ENCODE measurements around the gene PRRT1B.
A peak's percentile ranks its signal among the peaks of the same experiment; 100 is the strongest.

The PRRT1B gene

DNA sequence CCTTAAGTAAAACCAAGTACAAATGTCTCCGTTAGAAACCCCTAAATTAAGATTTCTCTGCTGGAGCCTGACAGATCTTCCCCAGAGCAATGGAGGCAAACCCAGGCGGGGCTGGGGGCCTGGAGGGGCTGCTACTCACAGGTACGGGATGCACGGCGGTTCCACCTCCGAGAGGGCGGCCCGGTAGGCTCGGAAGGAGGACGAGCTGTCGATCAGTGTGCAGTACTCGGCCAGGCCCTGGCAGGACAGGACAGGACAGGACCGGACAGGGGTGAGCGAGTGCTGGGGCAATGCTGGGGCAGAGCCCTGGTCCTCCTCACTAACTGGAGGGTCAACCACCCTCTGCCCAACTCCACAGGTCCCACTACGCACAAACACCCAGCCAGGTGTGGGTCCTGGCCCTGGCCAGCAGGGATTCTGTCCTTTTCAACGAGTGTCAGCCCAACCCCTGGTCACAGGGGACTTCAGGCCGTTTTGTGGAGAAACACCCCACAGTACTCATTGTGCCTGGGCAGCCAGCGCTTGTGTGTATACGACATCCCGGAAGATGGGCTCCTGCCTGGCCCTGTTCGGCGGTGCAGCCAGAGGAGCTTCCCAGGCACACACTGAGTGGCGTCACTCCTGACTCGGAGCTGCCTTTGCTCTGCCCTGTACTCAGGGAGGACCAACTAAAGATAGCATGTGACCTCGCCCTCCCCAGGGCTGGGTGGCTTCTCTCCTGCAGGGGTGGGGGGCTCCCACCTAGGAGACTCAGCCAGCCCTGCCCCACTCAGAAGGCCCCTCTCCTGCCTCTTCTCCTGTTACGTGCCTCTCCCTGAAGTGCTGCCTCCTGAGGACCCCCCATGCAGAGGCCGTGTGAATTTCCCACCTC lies 37.4 kb downstream of the PRRT1B start:
- DNase-seq = no peak

DNA sequence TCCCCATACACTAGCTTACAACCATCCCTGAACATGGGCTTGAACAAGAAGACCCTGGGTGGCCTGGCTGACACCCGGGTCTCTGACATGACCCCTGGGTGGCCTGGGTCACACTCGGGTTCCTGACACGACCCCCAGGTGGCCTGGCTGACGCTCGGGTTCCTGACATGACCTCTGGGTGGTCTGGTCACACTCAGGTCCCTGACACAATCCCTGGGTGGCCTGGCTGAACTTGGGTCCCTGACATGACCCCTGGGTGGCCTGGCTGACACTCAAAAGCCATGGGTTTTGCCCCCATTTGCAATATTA lies 38.0 kb downstream of the PRRT1B start:
- no peak for DNase-seq

GRCh38 chr9:131583836-131584555 lies 38.7 kb downstream of the PRRT1B start:
- no peak for DNase-seq

DNA sequence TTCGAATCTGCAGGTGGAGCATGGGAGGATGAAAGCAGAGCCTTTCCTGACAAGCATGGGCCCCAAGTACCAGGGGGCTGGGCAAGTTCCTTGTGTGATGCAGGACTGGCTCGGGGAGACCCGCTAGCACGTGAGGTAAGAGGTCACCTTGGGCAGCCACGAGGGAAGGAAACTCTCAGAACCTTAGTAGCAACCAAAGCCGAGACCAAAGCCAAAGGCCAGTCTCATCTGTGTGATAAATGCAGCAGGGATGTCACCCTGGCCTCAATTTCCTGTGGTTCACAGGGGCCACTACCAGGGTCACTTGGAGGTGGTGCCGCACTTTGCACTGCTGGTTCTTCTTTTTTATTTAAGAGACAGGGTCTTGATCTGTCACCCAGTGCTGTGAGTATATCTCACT lies 39.5 kb downstream of the PRRT1B start:
- no peak for DNase-seq

DNA sequence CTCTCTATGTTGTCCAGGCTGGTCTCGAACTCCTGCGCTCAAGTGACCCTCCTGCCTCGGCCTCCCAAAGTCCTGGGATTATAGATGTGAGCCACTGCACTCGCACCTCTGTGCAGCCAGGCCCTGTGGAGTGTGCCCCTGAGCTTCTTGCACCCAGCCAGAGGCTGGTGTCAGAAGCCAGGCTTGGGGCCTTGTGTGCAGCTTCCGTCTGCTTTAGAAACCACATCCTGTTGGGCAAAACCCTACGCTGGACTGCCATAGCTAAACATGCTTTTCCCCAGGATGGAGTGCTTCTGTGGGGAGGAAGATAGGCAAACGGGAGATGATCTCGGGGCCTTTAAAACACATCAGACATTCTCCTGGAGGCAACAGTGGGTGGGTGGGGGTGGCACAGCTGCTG lies 40.1 kb downstream of the PRRT1B start:
- no peak for DNase-seq

DNA sequence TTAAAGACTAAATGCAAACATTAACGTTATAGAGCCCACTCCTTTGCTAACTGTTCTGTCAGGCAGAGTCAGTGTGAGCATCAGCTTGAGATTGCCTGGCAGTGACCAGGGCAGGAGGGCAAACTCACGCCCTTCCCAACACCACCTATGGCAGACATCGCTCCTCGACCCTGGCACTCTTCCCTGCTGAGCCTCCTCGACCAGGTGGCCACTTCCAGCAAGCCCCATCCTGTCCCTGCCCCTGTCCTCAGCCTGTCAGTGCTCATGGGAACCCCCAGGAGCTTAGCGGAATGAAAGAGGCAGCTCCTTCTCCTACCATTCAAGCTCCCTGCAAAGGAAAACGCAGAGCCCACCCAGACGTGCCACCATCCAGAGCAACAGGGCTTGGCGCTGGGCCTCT lies 42.0 kb downstream of the PRRT1B start:
- DNase-seq = no peak

DNA sequence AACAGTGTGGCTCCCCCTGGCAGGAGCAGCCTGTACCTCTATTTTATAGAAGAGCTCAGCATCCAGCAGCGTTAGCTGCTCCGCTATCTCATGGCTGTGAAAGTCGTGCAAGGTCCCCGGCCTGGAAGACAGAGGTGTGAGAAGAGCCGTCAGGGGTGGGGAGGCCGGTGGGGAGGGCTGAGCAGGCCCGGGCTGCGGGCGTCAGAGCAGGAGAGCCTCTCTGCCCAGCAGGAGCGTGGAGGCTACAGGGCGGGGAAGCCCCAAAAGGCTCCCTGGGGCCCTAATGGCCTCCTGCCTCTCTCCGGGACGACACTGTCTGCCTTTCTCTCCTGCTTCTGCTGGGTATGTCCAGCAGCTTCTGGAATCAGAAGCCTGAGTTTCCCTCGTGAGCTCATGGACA lies 42.6 kb downstream of the PRRT1B start:
- no peak for DNase-seq

DNA sequence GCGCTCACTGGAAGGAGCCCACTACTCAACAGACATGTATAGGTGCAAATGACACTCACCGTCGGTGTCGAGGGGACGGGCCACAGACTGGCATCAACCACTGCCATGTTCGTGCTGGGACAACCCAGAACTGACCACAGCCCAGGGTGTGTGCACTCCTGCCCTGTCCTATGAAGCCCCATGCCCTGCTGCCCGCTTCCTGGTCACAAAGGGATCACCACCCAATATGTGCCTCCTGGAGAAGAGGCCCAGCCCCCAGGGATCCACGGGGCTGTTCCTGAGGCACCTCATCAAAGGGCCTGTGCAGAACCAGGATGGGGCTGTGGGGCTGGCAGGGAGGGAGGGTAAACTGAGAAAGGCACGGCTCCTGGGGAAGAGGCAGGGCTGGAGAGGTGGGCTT lies 43.1 kb downstream of the PRRT1B start:
- DNase-seq = no peak

DNA sequence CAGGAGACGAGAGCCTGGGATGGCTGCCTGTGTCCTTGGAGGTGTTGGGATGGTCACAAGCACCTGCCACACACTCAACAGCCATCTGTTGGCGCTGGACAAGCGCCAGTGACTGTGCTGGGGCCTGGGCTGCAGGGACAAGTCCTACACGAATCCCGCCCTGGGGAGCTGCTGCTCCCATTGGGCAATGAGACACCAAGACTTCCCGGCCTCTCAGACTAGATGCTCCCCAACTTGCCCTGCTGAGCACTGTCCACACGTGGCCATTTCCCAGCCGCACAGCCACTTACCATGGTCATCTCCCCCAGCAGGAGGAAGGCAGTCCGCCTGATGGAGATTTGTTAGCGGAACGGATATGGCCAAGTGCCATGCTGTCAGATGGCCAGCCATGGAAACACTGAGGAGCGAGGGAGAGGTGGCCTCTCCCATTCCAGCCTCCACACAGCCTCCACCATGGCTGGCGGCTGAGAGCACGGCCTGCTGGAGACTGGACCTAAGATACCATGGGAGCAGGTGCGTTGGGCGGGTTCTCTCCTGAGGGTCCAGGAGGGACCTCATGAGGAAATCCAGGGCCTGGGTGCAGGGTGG lies 43.9 kb downstream of the PRRT1B start:
- DNase-seq = no peak

DNA sequence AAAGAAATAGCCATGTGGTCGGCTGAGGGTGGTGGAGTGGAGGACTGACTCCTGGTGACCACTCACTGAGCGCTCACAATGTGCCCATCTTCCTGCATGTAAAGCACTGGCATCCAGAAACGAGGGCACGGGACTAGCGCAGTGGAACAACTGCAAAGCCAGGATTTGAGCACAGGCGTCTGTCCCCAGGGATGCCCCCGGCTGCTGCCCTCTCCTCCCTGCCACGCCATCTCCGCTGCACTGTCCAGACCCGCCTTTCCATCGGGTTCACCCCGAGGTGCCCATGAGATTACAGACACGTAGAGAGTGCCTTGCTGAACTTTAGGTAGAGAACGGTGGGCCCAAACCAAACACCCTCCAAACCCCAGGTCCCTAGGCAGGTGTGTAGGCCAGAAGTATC lies 44.7 kb downstream of the PRRT1B start:
- DNase-seq = no peak

GRCh38 chr9:131590449-131590848 lies 45.1 kb downstream of the PRRT1B start:
- no peak for DNase-seq

- peak; percentile 87 for DNase-seq
Measured at GRCh38 chr9:131590907-131591844, 45.9 kb downstream of the PRRT1B start.

GRCh38 chr9:131591845-131592208 lies 46.5 kb downstream of the PRRT1B start:
- DNase-seq = no peak

- no peak for DNase-seq
Measured at GRCh38 chr9:131593091-131593820, 47.9 kb downstream of the PRRT1B start.

DNA sequence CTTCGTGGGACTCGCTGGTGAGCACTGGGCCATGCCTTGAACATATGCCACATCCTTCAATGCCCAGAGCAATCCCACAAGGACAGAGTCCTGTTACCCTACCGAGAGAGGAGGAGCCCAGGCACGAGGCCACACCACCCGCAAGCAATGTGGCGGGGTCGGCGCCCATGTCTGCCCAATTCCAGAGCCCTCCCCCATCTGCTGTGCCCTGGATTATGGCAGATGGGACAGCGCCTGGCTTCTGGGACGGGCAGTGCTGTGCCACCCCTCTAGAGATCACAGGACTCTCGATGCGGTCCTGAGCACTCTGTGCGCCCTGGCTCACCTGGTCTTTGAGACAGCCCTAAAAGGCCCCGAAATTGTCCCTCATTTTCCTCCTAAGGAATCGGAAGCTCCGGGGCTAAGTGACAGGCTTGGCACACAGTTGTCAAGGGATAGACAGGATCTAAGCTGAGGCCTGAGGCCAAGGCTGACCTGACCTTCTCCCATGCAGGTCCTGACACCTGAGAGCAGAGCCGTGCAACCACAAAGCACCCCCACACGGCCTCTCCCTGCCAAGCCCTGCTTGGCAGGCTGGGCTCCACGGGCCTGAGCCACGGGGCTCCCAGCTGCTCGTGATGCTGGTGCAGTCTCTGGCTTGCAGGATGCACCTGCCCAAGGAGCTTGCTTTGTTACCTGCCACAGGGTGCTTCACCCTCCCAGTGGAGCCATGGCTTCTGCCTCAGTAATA lies 48.8 kb downstream of the PRRT1B start:
- no peak for DNase-seq

GRCh38 chr9:131594906-131595665 lies 49.8 kb downstream of the PRRT1B start:
- no peak for DNase-seq

GRCh38 chr9:131595696-131596429 lies 50.5 kb downstream of the PRRT1B start:
- no peak for DNase-seq

DNA sequence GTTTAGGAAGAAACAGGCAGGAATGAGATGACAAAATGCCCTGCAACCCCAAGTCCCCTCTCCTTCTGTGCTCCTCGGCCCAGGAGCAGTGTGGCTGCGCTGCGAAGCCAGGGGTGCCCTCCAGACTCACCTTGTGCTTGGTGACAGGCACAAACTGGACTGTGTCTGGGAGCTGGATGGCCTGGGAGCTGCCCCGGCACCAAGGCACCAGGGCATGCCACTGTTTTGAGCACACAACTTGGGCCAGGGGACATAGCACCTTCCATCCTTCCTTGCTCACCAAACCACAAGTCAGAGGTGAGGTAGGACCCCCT lies 51.1 kb downstream of the PRRT1B start:
- DNase-seq = no peak

DNA sequence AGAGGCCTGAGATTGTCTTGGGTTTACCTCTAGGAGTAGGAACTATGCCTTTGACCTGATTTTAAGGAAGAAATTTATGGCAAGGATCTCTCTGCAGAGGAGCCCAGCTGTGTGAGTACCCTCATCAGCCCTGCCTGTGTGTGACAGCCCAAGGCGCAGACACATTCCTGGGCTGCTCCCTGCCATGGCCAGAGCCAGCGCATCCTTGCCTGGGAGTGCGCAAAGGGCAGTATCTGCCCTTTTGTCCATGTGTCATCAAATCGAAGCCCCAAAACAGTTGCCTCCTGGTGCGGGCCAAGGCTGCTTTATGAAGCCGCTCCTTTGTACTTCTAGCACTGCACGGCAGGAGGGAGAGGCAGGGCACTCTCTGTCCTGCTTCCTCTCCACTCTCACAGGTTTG lies 51.9 kb downstream of the PRRT1B start:
- no peak for DNase-seq

- peak; percentile 40 for DNase-seq
Measured at GRCh38 chr9:131598121-131598520, 52.8 kb downstream of the PRRT1B start.

Data from right hindlimb (tissue), 1 donor.